Gastroesophageal sphincter (tissue), 3 donors: ENCODE measurements around the gene UIMC1.

Source experiments
- CTCF ChIP-seq, 4 experiments: fragments of 200-600 bp in 2 of 4; fragments of 450-650 bp in 2 of 4; sonication (generic) in 1 of 4; IDR thresholded peaks; one replicate each; pipeline ENCODE4 v1.5.1; 2017 to 2019; ENCODE audit warnings: antibody characterized with exemption in 4 of 4, mild to moderate bottlenecking in 2 of 4, moderate library complexity in 2 of 4
- EP300 ChIP-seq: sonication (generic); formaldehyde crosslinking; IDR thresholded peaks from one replicate; pipeline ENCODE4 v1.6.1; 2017; ENCODE audit warnings: antibody characterized with exemption, mild to moderate bottlenecking
- POLR2A ChIP-seq, 2 donors: fragments of 450-650 bp; IDR thresholded peaks; one replicate each; pipeline ENCODE4 v1.6.1; 2017; ENCODE audit warnings: antibody characterized with exemption in 2 of 2, mild to moderate bottlenecking in 2 of 2, moderate library complexity in 1 of 2
- POLR2AphosphoS5 ChIP-seq: sonication (generic); formaldehyde crosslinking; IDR thresholded peaks from one replicate; pipeline ENCODE4 v1.6.1; 2017; ENCODE audit warnings: antibody characterized with exemption

- TF ChIP-seq CTCF (IDR thresholded peaks at IDR 0.05) (no peak), POLR2A (IDR thresholded peaks at IDR 0.05) (no peak), POLR2AphosphoS5 (no peak), EP300 (no peak)
Observed at GRCh38 chr5:176863765-176864098, 142.8 kb downstream of the UIMC1 start.
